H54 (cell line): ENCODE measurements around the gene GPN2.

Experiments used
- DNase-seq: peaks from one replicate; pipeline ENCODE4 v3.0.0; 2011; ENCODE audit warnings: low spot score, mixed read lengths; ENCODE audit not compliant: insufficient read length
- FAIRE-seq: peaks from 3 replicates; lab custom pipeline; 2011; peaks lifted over from hg19 to GRCh38; lab: Jason Lieb, UNC
- POLR2A ChIP-seq: IDR thresholded peaks from 2 replicates; pipeline ENCODE4 v1.6.1; 2011; ENCODE audit warnings: low read depth, mild to moderate bottlenecking, low read length

GPN2 gene

DNA sequence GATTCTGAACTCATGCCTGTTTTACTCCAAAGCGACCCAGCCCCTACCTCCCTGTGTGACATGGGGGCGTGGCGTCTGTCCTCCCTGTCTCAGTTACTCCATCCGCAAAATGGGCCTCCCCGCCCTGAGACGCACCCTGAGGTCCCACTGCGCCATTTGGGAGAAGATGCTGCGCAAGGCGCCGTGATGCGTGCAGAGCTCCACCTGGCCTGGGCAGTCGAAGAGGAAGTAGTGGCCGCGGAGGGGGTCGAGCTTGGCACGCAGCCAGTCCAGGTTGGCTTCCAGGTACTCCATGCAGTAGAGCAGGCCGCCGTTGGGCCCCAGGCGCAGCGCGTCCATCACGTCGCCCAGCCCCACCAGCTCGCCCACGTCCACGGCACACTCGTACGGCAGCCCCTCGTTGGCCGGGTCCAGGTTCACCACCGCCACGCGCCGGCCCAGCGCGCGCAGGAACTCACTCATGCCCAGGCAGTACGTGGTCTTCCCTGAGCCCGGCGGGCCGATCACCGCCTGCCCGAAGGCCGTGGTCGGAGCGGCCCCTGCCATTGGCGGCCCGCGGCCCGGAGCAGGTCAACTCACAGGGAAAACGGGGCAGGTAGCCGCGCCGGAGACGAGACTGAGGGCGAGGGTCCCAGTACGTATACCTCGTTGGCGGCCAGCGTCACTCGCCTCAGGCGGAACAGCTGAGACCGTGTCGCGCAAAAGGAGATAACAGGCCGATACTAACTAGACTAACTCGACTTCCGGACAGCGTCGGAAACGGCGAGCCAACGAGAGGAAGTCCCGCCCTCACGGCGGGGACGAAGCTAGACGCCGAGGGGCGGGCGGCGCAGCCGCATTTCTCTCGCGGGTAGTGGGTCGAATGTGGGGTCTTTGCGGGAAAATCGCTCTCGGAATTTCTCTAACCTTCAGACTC lies at the start of gene GPN2:
GPN2 (minus strand) TSS at position 733 of the 916 bp plus-strand sequence; CDS start at position 546, 187 bp downstream.
- DNase-seq: peak; percentile 53
- FAIRE-seq: no peak
- TF ChIP-seq POLR2A: peak; percentile 69

DNA sequence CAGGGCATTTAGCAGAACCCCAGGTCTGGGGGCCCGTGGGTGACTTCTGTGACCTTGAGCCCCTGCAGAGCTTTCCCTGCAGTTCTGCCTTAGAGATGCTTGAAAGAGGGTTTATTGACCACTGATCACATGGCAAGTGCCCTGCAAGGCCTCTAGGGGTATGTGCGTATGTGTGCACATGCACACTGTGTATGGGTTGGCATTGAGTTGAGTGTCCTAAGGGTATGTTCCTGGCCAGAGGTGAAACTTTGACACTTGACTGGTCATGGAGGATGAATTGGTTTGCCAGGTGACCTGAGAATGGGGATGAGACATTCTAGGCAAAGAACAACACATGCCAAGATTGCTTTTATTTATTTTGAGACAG lies 48.6 kb upstream of the GPN2 start:
- no peak for FAIRE-seq
- no peak for TF ChIP-seq POLR2A
- no peak for DNase-seq

DNA sequence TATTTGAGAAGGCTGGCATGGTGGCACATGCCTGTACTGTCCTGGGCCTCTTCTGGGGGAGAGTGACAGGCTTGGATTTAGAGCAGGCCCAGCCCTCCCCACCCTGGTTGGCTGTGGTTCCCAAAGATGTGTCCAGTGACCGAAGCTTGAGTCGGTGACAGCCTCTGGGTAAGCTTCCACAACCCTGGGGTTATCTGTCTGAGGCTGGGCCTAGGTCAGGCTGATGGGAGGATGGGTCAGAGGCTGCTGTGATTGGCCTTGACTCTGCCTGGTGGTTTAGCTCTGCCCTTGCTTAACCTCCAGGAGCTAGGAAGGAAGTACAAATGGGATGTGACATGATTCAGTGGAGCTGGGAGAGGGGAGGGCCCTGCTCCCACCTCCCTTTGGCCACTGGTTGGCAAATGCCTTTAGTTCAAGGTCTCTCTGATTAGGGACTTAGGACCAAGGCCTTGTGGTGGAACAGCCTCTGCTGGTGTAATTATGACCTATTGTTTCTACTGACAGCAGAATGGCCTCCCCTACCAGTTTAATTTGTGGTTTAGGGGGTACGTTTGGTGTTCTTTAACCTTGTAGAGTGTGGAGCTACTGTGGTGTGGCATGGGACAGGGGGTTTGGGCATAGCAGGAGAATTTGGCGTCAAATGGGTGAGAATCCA lies 48.0 kb upstream of the GPN2 start:
- FAIRE-seq (no peak), DNase-seq (no peak)
- no peak for TF ChIP-seq POLR2A

DNA sequence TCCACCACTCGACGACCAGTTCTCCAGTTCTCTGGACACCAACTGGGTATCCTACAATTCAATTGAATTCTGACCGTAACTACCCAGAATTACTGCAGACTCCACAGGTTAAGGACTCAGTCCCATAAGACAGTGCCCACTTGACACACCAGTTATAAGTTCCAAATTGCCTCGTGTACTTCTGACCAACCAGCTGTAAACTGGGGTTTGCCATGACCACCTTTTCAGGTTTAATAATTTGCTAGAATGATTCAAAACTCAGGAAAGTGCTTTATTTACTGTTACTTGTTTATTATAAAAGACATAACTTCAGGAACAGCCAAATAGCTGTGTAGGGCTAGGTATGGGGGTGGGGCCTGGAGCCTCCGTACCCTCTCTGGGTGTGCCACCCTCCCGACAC lies 46.7 kb upstream of the GPN2 start:
- DNase-seq (no peak), FAIRE-seq (no peak)
- no peak for TF ChIP-seq POLR2A

DNA sequence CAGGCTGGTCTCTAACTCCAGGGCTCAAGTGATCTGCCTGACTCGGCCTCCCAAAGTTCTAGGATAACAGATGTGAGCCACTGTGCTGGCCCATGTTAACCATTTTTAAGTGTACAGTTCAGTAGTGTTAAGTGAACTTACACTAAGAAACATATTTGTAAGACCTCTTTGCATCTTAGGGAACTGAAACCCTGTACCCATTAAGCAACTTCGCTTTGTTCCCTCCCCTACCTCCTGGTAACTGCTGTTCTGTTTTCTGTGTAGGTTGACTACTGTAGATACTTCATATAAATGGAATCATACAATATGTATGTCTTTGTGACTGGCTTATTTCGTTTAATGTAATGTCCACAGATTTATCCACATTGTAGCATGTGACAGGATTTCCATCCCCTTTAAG lies 42.4 kb upstream of the GPN2 start:
- no peak for FAIRE-seq
- TF ChIP-seq POLR2A: no peak
- no peak for DNase-seq

DNA sequence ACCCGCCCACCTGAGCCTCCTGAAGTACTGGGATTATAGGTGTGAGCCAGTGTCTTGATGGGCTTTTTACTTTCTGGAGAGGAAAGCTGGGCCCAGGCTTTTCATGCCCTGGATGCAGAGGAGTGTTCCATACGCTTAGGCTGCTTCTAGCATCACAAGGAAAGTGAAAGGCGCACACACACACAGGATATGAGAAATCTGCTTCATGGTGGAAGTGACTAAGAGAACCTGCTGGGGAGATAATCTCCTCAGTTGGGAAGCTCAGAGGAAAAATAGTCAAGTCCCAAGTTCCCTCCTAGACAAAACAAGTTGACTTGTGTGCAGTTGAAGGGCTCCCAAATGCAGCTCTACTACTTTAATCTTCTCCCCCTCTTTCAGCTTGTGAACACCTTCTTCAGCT lies 33.6 kb upstream of the GPN2 start:
- FAIRE-seq (peak; percentile 38), DNase-seq (peak; percentile 42)
- no peak for TF ChIP-seq POLR2A

DNA sequence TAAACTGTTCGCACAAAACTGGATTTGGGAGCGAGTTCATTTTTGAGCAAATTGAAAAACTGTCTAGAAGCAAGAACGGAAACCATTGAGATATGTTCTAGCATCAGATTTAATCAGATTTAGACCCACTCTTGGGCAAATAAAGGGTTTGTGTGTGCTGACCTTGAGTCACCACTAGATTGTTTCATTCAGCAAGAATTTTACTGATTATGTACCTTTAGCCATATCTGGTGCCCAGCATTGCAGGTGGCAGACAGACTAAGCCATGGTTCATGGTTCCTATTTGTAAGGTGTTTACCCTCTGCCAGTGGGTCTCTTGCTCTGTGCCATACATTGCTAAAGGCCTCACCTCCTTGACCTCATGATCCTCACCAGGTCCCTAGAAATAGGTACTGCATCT lies 32.8 kb upstream of the GPN2 start:
- DNase-seq (no peak), FAIRE-seq (no peak)
- TF ChIP-seq POLR2A: no peak

DNA sequence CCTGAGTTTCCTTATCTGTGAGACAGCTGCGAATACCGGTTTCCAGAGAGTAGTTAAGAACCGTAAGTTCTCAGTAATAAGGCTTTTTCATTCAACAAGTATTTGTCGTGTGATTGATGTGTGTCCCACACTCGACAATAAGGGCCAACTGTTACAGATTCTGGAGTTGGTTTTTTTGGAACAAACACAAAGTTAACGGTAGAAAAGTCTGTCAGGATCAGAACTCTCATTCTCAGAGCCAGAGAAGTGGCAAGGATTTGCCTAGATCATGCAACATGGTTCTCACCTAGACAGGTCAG lies 32.3 kb upstream of the GPN2 start:
- DNase-seq (no peak), FAIRE-seq (no peak)
- no peak for TF ChIP-seq POLR2A

DNA sequence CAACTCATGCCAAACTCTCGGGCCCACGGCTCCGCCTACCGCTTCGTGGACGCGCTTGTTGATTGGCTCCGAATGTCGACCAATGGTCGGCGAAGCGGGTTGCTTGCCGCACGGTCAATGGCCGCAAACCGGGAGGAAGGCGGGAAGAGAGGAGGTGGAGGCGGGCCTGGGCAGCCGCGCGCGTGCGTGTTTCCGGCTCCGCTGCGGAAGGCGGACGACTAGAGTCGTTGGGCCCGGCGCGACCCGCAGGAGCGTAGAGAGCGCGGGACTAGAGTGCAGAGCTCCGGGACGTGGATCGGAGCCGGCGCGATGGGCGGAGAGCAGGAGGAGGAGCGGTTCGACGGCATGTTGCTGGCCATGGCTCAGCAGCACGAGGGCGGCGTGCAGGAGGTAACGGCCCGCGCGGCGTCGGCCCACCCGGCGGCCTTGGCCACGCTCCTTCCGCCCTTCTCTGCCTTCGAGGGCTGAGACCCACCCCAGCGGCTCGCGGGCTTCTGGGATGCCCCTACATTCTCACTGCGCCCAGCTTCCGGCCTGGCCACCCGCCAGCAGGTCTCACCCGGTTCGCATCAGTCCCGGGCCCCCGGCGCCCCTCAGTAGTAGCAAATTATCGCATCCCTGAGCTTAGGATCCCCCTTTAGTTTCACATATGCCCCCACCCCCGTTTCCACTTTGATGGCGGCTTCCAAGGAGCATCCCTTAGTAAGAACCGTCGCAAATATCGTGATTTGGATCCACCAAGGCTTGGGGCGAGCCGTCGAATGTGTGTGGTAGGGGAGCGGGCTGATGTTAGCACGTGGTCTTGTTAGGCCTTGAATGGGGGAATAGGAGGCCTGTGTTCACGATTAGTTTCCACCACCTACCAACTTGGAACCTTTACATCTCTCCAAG lies 31.7 kb upstream of the GPN2 start, which contains the start of gene NUDC:
NUDC (plus strand) TSS at position 204 of the 891 bp plus-strand sequence; CDS start at position 310, 106 bp downstream.
- TF ChIP-seq POLR2A: peak; percentile 66
- FAIRE-seq: peak; percentile 83

DNA sequence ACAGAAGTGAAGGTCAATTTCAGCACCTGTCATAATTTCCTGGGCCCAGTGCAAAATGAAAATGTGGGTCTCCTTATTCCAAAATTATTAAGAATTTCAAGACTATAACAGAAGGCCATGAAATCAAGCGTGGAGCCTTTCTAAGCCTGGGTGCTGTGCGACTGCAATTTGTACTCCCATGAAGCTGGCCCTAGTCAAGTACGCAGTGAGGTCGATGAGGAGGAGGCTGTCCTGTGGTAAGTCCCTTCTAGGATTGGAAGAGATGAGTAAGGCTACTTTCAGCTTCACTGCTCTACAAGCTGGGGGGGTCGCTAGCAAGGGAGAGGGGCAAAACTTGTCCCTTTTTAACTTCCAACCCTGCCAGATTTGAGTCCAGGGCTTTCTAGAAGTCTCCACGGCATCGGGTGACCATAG lies 31.1 kb upstream of the GPN2 start:
- DNase-seq (no peak), FAIRE-seq (no peak)
- no peak for TF ChIP-seq POLR2A

More for the DNA sequence above, 31.7 kb upstream of the GPN2 start, which contains the start of gene NUDC:
- DNase-seq: peak; percentile 71

DNA sequence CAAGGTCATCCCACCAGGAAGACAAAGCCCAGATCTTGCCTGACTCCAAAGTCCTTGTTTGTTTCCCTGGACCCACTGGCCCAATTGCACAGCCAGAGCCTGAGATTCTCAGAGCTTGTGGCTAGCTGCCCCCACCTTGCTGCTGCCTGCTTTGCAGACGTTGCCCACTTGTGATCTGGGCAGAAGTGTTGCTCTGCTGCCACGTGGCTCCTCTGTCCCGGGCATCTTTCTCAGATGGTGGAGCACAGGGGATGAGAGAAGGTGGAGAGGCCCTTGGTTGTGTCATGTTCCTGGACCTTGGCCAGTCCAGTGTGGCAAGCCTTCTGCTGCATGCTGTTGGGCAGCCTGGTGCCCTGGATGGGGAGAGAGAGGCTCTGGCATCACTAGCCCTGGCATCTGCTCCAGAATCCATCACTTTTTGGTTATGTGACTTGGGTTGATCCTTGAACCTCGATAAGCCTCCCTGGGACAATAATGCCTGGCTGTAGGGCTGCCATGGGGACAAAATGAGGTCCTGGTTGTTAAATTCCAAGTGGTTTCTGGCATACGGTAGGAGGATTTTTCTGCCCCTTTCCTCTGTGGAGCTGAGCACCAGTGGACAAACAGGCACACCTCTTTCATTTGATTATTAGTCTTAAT lies 25.2 kb upstream of the GPN2 start:
- no peak for FAIRE-seq
- TF ChIP-seq POLR2A: no peak
- no peak for DNase-seq

DNA sequence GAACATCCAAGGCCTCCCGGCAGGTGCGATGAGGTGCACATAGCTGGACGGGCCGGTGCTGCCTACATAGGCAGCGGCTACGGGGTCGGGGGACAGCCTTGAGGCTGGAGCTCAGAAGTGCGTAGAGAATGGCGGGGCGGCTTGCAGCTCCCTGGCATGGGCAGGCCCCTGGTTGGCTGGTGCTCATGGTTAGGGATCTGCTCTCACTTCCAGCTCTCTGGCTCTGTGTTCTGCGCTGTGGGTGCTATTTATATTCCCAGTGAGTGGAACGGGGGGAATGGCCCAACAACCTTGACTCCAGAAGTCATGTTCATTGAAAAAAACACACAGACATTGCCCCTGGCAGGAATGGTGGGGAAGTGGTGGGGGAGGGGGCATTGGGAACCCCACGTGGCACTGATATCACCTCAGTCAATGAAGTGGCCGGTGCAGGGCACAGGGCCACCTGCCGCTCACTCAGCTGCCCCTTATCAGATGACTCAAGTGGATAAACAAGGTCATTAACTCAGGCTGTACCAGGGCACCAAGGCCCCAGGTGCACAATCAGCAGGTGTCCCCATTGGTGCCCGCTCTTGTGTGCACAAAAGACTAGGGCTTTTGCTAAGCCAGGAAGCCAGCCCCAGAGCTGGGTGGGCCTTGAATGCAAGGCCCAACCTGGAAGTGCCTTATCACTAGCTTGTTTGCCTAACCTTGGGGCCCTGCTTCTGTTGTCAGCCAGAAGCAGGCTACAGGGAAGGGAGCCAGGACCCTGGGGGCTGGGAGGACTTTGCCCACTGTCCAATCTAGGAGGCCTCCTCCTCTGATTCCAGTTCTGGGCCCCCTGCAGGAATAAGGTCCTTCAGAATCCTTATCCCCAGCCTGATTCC lies 23.9 kb upstream of the GPN2 start, which contains the start of gene NR0B2:
NR0B2 (minus strand) TSS at position 222 of the 866 bp plus-strand sequence; CDS start at position 187, 35 bp downstream.
- FAIRE-seq (no peak), DNase-seq (no peak)
- TF ChIP-seq POLR2A: no peak
